Measurements from ENCODE around the gene WAPL. TPM values are rescaled to one million over a fixed set of nuclear protein-coding genes. Genes with fewer than 3 reads are reported as not detected.
"Not testable (repeated sequence)": the region's sequence is repeated elsewhere in the genome, so short reads cannot be mapped to it uniquely, and the experiment has no call there.

WAPL gene
- total and polyA plus RNA-seq, 9 donors, result 15.3 to 33.3 (median 30.5) TPM

- no peaks in the 10 kb centered on the region for H3K4me1 ChIP-seq (ENCODE audit: insufficient read depth)
- H3K36me3 ChIP-seq, result no peaks in the 10 kb centered on the region
- H3K27me3 ChIP-seq, result no peaks in the 10 kb centered on the region
- no peaks in the 10 kb centered on the region for H3K9me3 ChIP-seq
- no peak for TF ChIP-seq CTCF (IDR thresholded peaks at IDR 0.05)
- no peak for TF ChIP-seq EP300 (IDR thresholded peaks at IDR 0.05)
- TF ChIP-seq POLR2A (IDR thresholded peaks at IDR 0.05), result no peak
- WGBS, 3 donors, result 32 to 47% (median 41%) methylated on average over 35 to 40 of the region's 40 CpGs
- no peak overlapping the region for H3K4me3 ChIP-seq
- intact Hi-C loops (cut with DNase I), result no loop called here
- no peak for DNase-seq
- H3K27ac ChIP-seq, result no peak overlapping the region
Observed at GRCh38 chr10:86536294-86536861, 14.8 kb upstream of the WAPL start.

GRCh38 chr10:86535132-86535882 lies 13.7 kb upstream of the WAPL start:
- no peak overlapping the region for H3K27ac ChIP-seq
- intact Hi-C loops (cut with DNase I), result no loop called here
- 18 to 21% (median 19%) methylated on average over 41 to 47 of the region's 47 CpGs for WGBS, 3 donors

GRCh38 chr10:86533328-86533727 lies 11.7 kb upstream of the WAPL start:
- 87 to 93% (median 92%) methylated on average over 2 of the region's 2 CpGs for WGBS, 3 donors
- DNase-seq, result no peak
- H3K36me3 ChIP-seq, result no peaks in the 10 kb centered on the region
- no peak overlapping the region for H3K27ac ChIP-seq
- no peaks in the 10 kb centered on the region for H3K9me3 ChIP-seq
- TF ChIP-seq EP300 (IDR thresholded peaks at IDR 0.05) (no peak), CTCF (IDR thresholded peaks at IDR 0.05) (no peak), POLR2A (IDR thresholded peaks at IDR 0.05) (no peak)
- no peak overlapping the region for H3K4me3 ChIP-seq
- intact Hi-C loops (cut with DNase I), result no loop called here
- no peaks in the 10 kb centered on the region for H3K4me1 ChIP-seq (ENCODE audit: insufficient read depth)
- H3K27me3 ChIP-seq, result no peaks in the 10 kb centered on the region

More at GRCh38 chr10:86535132-86535882, 13.7 kb upstream of the WAPL start:
- Histone ChIP-seq H3K27me3 (no peaks in the 10 kb centered on the region), H3K9me3 (no peaks in the 10 kb centered on the region), H3K4me3 (peak overlapping the region; percentile 44), H3K36me3 (no peaks in the 10 kb centered on the region), H3K4me1 (ENCODE audit: insufficient read depth) (no peaks in the 10 kb centered on the region)
- TF ChIP-seq EP300 (IDR thresholded peaks at IDR 0.05) (no peak), CTCF (IDR thresholded peaks at IDR 0.05) (no peak), POLR2A (IDR thresholded peaks at IDR 0.05) (no peak)
- peak; percentile 35 to 67 (median 50) for DNase-seq

GRCh38 chr10:86528736-86529135 lies 7.1 kb upstream of the WAPL start:
- intact Hi-C loops (cut with DNase I); H3K27me3 ChIP-seq; DNase-seq; H3K4me3 ChIP-seq; H3K4me1 ChIP-seq (ENCODE audit: insufficient read depth); H3K9me3 ChIP-seq; H3K36me3 ChIP-seq; H3K27ac ChIP-seq: not testable (repeated sequence)
- WGBS, 3 donors, result 78 to 92% (median 84%) methylated on average over 3 of the region's 3 CpGs

- no peak overlapping the region for H3K27ac ChIP-seq
- H3K4me1 ChIP-seq (ENCODE audit: insufficient read depth), result peaks cover 1% of the 10 kb centered on the region
- WGBS, 3 donors, result 87 to 90% (median 90%) methylated on average over 4 of the region's 4 CpGs
- no peak overlapping the region for H3K4me3 ChIP-seq
- TF ChIP-seq CTCF (IDR thresholded peaks at IDR 0.05) (no peak), POLR2A (IDR thresholded peaks at IDR 0.05) (no peak), EP300 (IDR thresholded peaks at IDR 0.05) (no peak)
- H3K9me3 ChIP-seq, result no peaks in the 10 kb centered on the region
- H3K27me3 ChIP-seq, result no peaks in the 10 kb centered on the region
- DNase-seq, result no peak
- no peaks in the 10 kb centered on the region for H3K36me3 ChIP-seq
- intact Hi-C loops (cut with DNase I), result no loop called here
Observed at GRCh38 chr10:86526606-86527005, 5.0 kb upstream of the WAPL start.

- H3K9me3 ChIP-seq; H3K27ac ChIP-seq; H3K4me3 ChIP-seq; DNase-seq; H3K4me1 ChIP-seq (ENCODE audit: insufficient read depth); H3K36me3 ChIP-seq; H3K27me3 ChIP-seq; intact Hi-C loops (cut with DNase I): not testable (repeated sequence)
- 92 to 96% (median 95%) methylated on average over 6 of the region's 6 CpGs for WGBS, 3 donors
Observed at GRCh38 chr10:86525713-86526112, 4.1 kb upstream of the WAPL start.

Data from ovary (tissue), 9 donors.